Heart left ventricle (tissue), 16 donors: ENCODE data around the gene HLF. TPM values are rescaled to one million over a fixed set of nuclear protein-coding genes. Genes with fewer than 3 reads are reported as not detected.

ENCODE experiments used
- ATAC-seq, 4 donors: fragments of 200-7000 bp; cut with Tn5 transposase; one replicate each; pipeline ENCODE4 v1.9.1; 2020 to 2022; ENCODE audit warnings: moderate library complexity in 4 of 4, mild to moderate bottlenecking in 3 of 4, moderate number of reproducible peaks in 1 of 4
- DNase-seq, 5 donors: peaks; one replicate each; pipeline ENCODE4 v3.0.0-alpha.2; 2020
- H3K27ac ChIP-seq, 12 donors: fragments of 200-600 bp; sonication (generic) in 4 of 12; one replicate each; pipeline versions ENCODE4 v1.5.0 to v1.8.0; 2016 to 2022; ENCODE audit warnings: mild to moderate bottlenecking in 2 of 12
- H3K27me3 ChIP-seq, 9 donors: fragments of 200-600 bp; sonication (generic) in 2 of 9; one replicate each; pipeline versions ENCODE4 v1.5.1 to v1.8.0; 2016 to 2022; ENCODE audit warnings: mild to moderate bottlenecking in 3 of 9
- H3K36me3 ChIP-seq, 9 donors: fragments of 200-600 bp; sonication (generic) in 2 of 9; one replicate each; pipeline versions ENCODE4 v1.5.0 to v1.8.0; 2018 to 2022; ENCODE audit warnings: mild to moderate bottlenecking in 2 of 9
- H3K4me1 ChIP-seq, 12 donors: fragments of 200-600 bp; sonication (generic) in 4 of 12; one replicate each; pipeline versions ENCODE4 v1.5.0 to v1.8.0; 2016 to 2022; ENCODE audit warnings: mild to moderate bottlenecking in 3 of 12
- H3K4me3 ChIP-seq, 12 donors: fragments of 200-600 bp; sonication (generic) in 4 of 12; one replicate each; pipeline versions ENCODE4 v1.5.0 to v1.8.0; 2017 to 2022; ENCODE audit warnings: mild to moderate bottlenecking in 9 of 12, moderate library complexity in 4 of 12
- H3K9me3 ChIP-seq, 12 donors: fragments of 200-600 bp; sonication (generic) in 4 of 12; one replicate each; pipeline versions ENCODE4 v1.5.0 to v1.8.0; 2016 to 2022; ENCODE audit warnings: mild to moderate bottlenecking in 1 of 12
- CTCF ChIP-seq, 12 donors: fragments of 200-600 bp; sonication (generic) in 4 of 12; IDR thresholded peaks; one replicate each; pipeline versions ENCODE4 v1.5.0 to v1.8.0; 2018 to 2022; ENCODE audit warnings: antibody characterized with exemption in 12 of 12, mild to moderate bottlenecking in 5 of 12
- POLR2A ChIP-seq, 2 donors: fragments of 450-650 bp; IDR thresholded peaks; one replicate each; pipeline ENCODE4 v1.6.1; 2017; ENCODE audit warnings: antibody characterized with exemption in 2 of 2, mild to moderate bottlenecking in 2 of 2, moderate library complexity in 2 of 2
- WGBS, 4 donors: extraction: QIAGEN DNeasy Blood & Tissue Kit in 2 of 4; methylation state at CpG; one replicate each; pipeline versions ENCODE4 v1.1.5 to v1.1.7; 2013 to 2018; 5-methylcytosine and 5-hydroxymethylcytosine counted together
- intact Hi-C, 10 donors: fragments of 100-400 bp; cut with DNase I; formaldehyde crosslinking; loops; one replicate each; pipeline versions ENCODE4 v1.11.1 to v1.14.2; 2022
- polyA plus RNA-seq, 2 donors: library from polyadenylated mRNA; stranded (reverse); fragments of 200-250 nt; gene quantifications; one replicate each; pipeline ENCODE4 v1.2.3, GENCODE V29; 2013
- total RNA-seq, 9 donors: library from RNA; depleted of rRNA in 2 of 9; stranded (reverse); fragments of >200 nt in 2 of 9; fragmentation: NEBNext Ultra II Directional in 3 of 9; extraction: Animal tissue kit (Norgen Biotek cat#: 25700) in 3 of 9; gene quantifications; one replicate each; pipeline versions ENCODE4 v1.1.0 to v1.2.4, GENCODE V29; 2016 to 2023
- donor health status: ischemic (EF 13 %, LVEDD 7.1; RV severe dilation, severe dysfunction).
- donor health status: healthy with polysubstance abuse.
- donor health status: DM: no; HTN: yes; CAD: no.
- donor health status: DM: no; HTN: no; CAD: no.
- donor health status: ischemic (EF 25% LVEDD 6.9; RV normal size, moderate dysfunction).
- donor health status: ischemic (EF 25% LVEDD 5.7; RV mildly dilated, moderate dysfunction).
- donor health status: healthy.
- donor health status: DM: yes; HTN: yes; CAD: no.
- donor health status: ischemic (EF 35%, LVEDD 5.7; RV mildly dilated, moderate dysfunction).
- donor health status: nonischemic (EF 11% LVEDD 7.7; RV severe dilation, severe dysfunction).
- donor health status: DM: yes; HTN: yes; CAD: no.
- donor health status: PGD.
- donor health status: ischemic (EF 29% LVEDD 5.4; RV normal size, mild dysfunction).
- donor health status: nonischemic (EF 23%, LVEDD 6.1; RV moderate dilation, normal function).

Gene HLF
- total and polyA plus RNA-seq, 11 donors, result 5.3 to 46.3 (median 23.8) TPM

GRCh38 chr17:55219459-55219858 lies 45.3 kb upstream of the HLF start:
- H3K4me1 ChIP-seq, result no peaks in the 10 kb centered on the region
- WGBS, 4 donors, result 53 to 73% (median 64%) methylated on average over 1 of the region's 1 CpG

GRCh38 chr17:55219934-55220333 lies 44.8 kb upstream of the HLF start:
- ATAC-seq (no peak), DNase-seq (no peak)
- intact Hi-C loops, result no loop called here
- Histone ChIP-seq H3K36me3 (no peaks in the 10 kb centered on the region), H3K27me3 (no peaks in the 10 kb centered on the region), H3K9me3 (peaks cover 0 to 4% (median 0%) of the 10 kb centered on the region in 12 donors), H3K4me3 (no peak overlapping the region), H3K4me1 (no peaks in the 10 kb centered on the region), H3K27ac (no peak overlapping the region)
- TF ChIP-seq POLR2A (IDR thresholded peaks at IDR 0.05), result no peak
- no peak for TF ChIP-seq CTCF (IDR thresholded peaks at IDR 0.05)
- 33 to 44% (median 39%) methylated on average over 3 of the region's 3 CpGs for WGBS, 4 donors

More at GRCh38 chr17:55219459-55219858, 45.3 kb upstream of the HLF start:
- TF ChIP-seq POLR2A (IDR thresholded peaks at IDR 0.05) (no peak), CTCF (IDR thresholded peaks at IDR 0.05) (no peak)
- ATAC-seq, result no peak
- intact Hi-C loops, result no loop called here
- no peak for DNase-seq
- H3K4me3 ChIP-seq, result no peak overlapping the region
- H3K36me3 ChIP-seq, result no peaks in the 10 kb centered on the region
- no peak overlapping the region for H3K27ac ChIP-seq
- peaks cover 0 to 4% (median 0%) of the 10 kb centered on the region in 12 donors for H3K9me3 ChIP-seq
- H3K27me3 ChIP-seq, result no peaks in the 10 kb centered on the region

GRCh38 chr17:55223524-55223923 lies 41.2 kb upstream of the HLF start:
- Histone ChIP-seq H3K36me3 (no peaks in the 10 kb centered on the region), H3K9me3 (no peaks in the 10 kb centered on the region), H3K4me1 (no peaks in the 10 kb centered on the region), H3K27me3 (no peaks in the 10 kb centered on the region), H3K27ac (no peak overlapping the region), H3K4me3 (no peak overlapping the region)
- intact Hi-C loops, result no loop called here
- DNase-seq, result no peak
- TF ChIP-seq CTCF (IDR thresholded peaks at IDR 0.05) (no peak), POLR2A (IDR thresholded peaks at IDR 0.05) (no peak)
- 72 to 80% (median 77%) methylated on average over 3 of the region's 3 CpGs for WGBS, 4 donors
- no peak for ATAC-seq

GRCh38 chr17:55224746-55225145 lies 40.0 kb upstream of the HLF start:
- TF ChIP-seq POLR2A (IDR thresholded peaks at IDR 0.05) (no peak), CTCF (IDR thresholded peaks at IDR 0.05) (no peak)
- no peak for DNase-seq
- no peaks in the 10 kb centered on the region for H3K27me3 ChIP-seq
- no peaks in the 10 kb centered on the region for H3K36me3 ChIP-seq
- no peaks in the 10 kb centered on the region for H3K4me1 ChIP-seq
- ATAC-seq, result no peak
- 59 to 73% (median 68%) methylated on average over 2 of the region's 2 CpGs for WGBS, 4 donors
- no peak overlapping the region for H3K4me3 ChIP-seq
- intact Hi-C loops, result no loop called here
- no peaks in the 10 kb centered on the region for H3K9me3 ChIP-seq
- H3K27ac ChIP-seq, result no peak overlapping the region
